Activated CD8-positive, alpha-beta memory T cell treated with anti-CD3 and anti-CD28 coated beads, Interleukin-2, amount 50 U/mL, for 24 hours (primary cell): ENCODE measurements around the gene HENMT1.
"Not testable (repeated sequence)": the region's sequence is repeated elsewhere in the genome, so short reads cannot be mapped to it uniquely, and the experiment has no call there.

Experiments used
- DNase-seq: peaks from one replicate; pipeline ENCODE4 v3.0.0-alpha.2; 2020; ENCODE audit errors: extremely low read depth

The HENMT1 gene

DNA sequence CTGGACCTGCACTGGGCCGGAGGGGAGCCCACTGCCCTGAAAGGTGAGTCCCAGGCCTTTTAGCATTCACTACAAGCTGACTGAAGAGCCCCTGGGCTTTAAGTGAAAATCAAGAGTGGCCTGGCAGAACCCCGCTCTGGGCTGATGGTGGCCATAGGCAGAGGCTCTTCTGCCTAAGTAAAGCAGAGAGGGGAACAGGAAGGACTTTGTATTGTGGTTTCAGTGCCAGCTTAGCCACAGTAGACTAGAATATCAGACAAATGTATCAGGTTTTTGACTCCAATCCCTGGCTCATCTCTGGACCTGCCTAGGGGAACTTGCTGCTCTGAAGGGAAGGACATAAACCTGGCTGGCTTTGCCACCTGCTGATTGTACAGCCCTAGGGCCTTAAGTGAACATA is 10.2 kb upstream of the HENMT1 start:
- no peak for DNase-seq

- DNase-seq: no peak
Observed at GRCh38 chr1:108670131-108670773, 9.4 kb upstream of the HENMT1 start.

- no peak for DNase-seq
Observed at GRCh38 chr1:108669679-108670078, 8.8 kb upstream of the HENMT1 start.

GRCh38 chr1:108668777-108669176 is 7.9 kb upstream of the HENMT1 start:
- no peak for DNase-seq

DNA sequence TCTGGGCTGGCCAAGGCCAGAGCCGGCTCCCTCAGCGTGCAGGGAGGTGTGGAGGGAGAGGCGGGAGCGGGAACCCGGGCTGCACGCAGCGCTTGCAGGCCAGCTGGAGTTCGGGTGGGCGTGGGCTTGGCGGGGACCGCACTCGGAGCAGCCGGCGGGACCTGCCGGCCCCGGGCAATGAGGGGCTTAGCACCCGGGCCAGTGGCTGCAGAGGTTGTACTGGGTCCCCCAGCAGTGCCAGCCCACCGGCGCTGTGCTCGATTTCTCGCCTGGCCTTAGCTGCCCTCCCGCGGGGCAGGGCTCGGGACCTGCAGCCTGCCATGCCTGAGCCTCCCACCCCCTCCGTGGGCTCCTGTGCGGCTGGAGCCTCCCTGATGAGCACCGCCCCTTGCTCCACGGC is 6.5 kb upstream of the HENMT1 start:
- not testable (repeated sequence) for DNase-seq

DNA sequence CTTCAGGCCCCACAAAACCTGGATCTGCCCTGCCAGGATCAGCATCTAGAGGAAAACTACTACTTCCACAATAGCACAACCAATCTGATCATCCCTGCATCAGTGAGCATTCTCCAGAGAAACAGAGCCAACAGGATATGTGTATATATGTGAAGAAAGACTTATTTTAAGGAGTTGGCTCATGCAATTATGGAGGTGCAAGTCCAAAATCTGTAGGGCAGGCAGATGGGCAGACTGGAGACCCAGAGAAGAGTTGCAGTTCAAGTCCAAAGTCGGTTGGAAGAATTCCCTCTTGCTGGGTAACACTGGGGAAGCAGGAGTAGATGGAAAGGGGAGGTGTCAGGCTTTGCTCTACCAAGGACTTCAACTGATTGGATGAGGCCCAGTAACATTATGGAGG is 4.9 kb upstream of the HENMT1 start:
- DNase-seq: no peak

- DNase-seq: no peak
Observed at GRCh38 chr1:108665067-108665466, 4.2 kb upstream of the HENMT1 start.

DNA sequence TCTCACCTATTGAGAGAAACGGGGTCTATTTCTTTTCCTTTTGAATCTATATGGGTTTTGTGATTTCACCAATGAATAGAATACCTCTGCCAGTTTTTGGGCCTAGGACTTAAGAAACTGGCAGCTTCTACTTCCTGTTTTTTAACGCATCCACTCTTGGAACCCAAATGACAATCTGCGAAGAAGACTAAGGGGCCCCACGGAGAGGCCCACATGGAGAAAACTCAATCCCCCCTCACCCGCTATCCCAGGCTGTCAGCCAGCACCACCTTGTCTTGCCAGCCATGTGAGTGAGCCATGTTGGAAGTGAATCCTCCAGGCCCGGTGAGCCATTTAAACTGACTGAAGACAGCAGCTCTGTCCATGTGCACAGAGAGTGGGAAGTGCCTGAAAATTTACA is 3.6 kb upstream of the HENMT1 start:
- DNase-seq: no peak

- no peak for DNase-seq
Observed at GRCh38 chr1:108663074-108663473, 2.2 kb upstream of the HENMT1 start.

GRCh38 chr1:108657356-108658080 is 3.4 kb downstream of the HENMT1 start:
- DNase-seq: no peak

GRCh38 chr1:108653431-108654105 is 7.3 kb downstream of the HENMT1 start:
- DNase-seq: no peak

- no peak for DNase-seq
Observed at GRCh38 chr1:108646648-108647269, 14.1 kb downstream of the HENMT1 start.

DNA sequence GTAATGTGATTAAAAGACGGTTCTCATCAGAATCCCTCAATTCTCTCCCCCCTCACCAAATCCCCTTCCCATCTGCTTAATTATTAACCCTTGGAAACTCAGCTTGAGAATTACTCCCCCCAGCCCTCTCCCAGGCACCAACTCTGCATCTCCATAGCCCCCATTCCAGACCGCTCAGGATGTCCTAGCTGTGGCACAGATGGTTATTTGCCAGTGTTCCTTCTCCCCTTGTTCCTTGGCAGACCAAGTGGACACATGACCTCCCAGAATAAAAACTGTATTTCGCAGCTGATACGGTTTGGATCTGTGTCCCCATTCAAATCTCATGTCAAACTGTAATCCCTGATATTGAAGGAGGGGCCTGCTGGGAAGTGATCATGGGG is 14.6 kb downstream of the HENMT1 start:
- no peak for DNase-seq

- DNase-seq: no peak
Observed at GRCh38 chr1:108645564-108646184, 15.2 kb downstream of the HENMT1 start.

- DNase-seq: no peak
Observed at GRCh38 chr1:108644984-108645383, 15.9 kb downstream of the HENMT1 start.

GRCh38 chr1:108643492-108644335 is 17.2 kb downstream of the HENMT1 start:
- DNase-seq: no peak

DNA sequence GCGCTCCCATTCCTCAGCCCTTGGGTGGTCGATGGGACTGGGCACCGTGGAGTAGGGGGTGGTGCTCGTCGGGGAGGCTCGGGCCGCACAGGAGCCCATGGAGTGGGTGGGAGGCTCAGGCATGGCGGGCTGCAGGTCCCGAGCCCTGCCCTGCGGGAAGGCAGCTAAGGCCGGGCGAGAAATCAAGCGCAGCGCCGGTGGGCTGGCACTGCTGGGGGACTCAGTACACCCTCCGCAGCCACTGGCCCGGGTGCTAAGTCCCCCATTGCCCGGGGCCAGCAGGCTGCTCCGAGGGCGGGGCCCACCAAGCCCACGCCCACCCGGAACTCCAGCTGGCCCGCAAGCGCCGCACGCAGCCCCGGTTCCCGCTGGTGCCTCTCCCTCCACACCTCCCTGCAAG is 20.0 kb downstream of the HENMT1 start:
- not testable (repeated sequence) for DNase-seq

DNA sequence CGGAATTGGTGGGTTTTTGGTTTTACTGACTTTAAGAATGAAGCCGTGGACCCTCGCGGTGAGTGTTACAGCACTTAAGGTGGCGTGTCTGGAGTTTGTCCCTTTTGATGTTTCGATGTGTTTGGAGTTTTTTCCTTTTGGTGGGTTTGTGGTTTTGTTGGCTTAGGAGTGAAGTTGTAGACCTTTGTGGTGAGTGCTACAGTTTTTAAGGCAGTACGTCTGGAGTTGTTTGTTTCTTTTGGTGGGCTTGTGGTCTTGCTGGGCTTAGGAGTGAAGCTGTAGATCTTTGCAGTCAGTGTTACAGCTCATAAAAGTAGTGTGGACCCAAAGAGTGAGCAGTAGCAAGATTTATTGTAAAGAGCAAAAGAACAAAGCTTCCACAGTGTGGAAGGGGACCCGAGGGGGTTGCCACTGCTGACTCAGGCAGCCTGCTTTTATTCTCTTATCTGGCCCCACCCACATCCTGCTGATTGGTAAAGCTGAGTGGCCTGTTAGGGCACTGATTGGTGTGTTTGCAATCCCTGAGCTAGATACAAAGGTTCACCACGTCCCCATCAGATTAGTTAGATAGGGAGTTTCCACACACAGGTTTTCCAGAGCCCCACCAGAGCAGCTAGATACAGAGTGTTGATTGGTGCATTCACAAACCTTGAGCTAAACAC is 20.9 kb downstream of the HENMT1 start:
- DNase-seq: no peak

DNA sequence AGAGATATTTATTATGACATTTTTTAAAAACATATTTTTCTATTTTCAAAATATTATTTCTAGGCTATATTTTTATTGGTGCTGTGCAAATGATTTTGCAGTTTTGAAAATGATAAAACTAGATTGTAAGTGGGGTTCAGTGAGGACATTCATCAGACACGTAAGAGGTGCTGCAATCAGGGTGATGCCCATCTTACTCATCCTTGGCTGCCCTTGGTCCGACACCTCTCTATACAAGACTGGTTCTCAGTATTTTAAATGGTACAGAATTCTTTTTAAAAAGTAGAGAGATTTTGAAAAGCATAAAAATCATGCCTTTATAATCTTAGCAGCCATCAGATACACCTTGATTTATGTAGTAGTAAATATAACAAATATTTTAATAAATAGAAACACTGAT is 24.0 kb downstream of the HENMT1 start:
- DNase-seq: no peak

DNA sequence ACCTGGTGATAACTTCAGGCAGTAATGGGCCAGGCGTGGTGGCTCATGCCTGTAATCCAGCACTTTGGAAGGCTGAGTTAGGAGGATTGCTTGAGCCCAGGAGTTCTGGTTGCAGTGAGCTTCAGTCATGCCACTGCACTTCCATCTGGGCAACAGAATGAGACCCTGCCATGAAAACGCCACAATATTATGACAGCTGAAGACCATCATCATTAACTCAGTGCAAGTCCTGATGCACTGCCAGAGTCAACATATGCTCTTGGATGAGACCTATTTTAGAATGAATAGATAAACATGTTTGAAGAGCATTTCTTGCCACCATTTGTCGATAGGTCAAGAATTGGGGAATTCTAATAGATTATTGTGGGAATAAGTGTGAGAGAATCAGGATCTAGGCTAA is 26.4 kb downstream of the HENMT1 start:
- DNase-seq: no peak

DNA sequence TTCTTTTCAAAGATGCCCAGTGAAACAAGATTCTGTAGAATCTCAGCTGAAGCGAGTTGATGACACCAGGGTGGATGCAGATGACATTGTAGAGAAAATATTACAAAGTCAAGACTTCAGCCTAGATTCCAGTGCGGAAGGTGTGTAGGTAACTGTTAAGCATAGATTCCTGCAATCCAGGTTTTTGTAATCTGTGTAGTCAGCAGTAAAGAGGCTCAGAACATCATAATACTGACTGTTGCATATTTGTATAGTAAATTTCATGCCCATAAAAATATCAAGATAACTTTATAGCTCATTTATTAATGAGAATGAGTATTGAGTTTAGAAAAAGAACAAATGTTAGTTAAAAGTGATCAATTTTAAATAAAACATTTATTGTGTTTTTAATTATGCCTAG is 32.2 kb downstream of the HENMT1 start:
- no peak for DNase-seq
